H9 (cell line): ENCODE data around the gene DAPK2. TPM values are rescaled to one million over a fixed set of nuclear protein-coding genes. Genes with fewer than 3 reads are reported as not detected.
A peak's percentile ranks its signal among the peaks of the same experiment; 100 is the strongest.

Source experiments
- DNase-seq: peaks from one replicate; pipeline ENCODE4 v3.0.0-alpha.2; 2017
- H2AFZ ChIP-seq: one replicate; pipeline ENCODE4 v1.6.1; 2013; ENCODE audit warnings: mild to moderate bottlenecking, low read length, control low read depth, moderate library complexity
- H2AK5ac ChIP-seq: 2 replicates; pipeline ENCODE4 v1.6.1; 2013; ENCODE audit warnings: low read length, control low read depth, mixed read lengths; ENCODE audit not compliant: insufficient read length
- H2BK120ac ChIP-seq: one replicate; pipeline ENCODE4 v1.6.1; 2013; ENCODE audit warnings: low read depth, mild to moderate bottlenecking, low read length, control low read depth, inconsistent platforms; ENCODE audit not compliant: poor library complexity, severe bottlenecking
- H2BK12ac ChIP-seq: 2 replicates; pipeline ENCODE4 v1.6.1; 2013; ENCODE audit warnings: low read length, control low read depth, mixed read lengths, low read depth; ENCODE audit not compliant: insufficient read length
- H2BK15ac ChIP-seq: 2 replicates; pipeline ENCODE4 v1.6.1; 2013; ENCODE audit warnings: low read depth, low read length, control low read depth
- H2BK20ac ChIP-seq: one replicate; pipeline ENCODE4 v1.6.1; 2013; ENCODE audit warnings: low read depth, mild to moderate bottlenecking, low read length, control low read depth, inconsistent platforms; ENCODE audit not compliant: poor library complexity, severe bottlenecking
- H2BK5ac ChIP-seq: 2 replicates; pipeline ENCODE4 v1.6.1; 2013; ENCODE audit warnings: low read length, control low read depth, mixed read lengths; ENCODE audit not compliant: insufficient read length
- H3K14ac ChIP-seq: 2 replicates; pipeline ENCODE4 v1.6.1; 2013; ENCODE audit warnings: low read length, control low read depth; ENCODE audit not compliant: insufficient read depth
- H3K18ac ChIP-seq: 2 replicates; pipeline ENCODE4 v1.6.1; 2013; ENCODE audit warnings: low read depth, mild to moderate bottlenecking, mixed read lengths, low read length, control low read depth; ENCODE audit not compliant: insufficient read length
- H3K23ac ChIP-seq: 2 replicates; pipeline ENCODE4 v1.6.1; 2013; ENCODE audit warnings: low read length, control low read depth, mixed read lengths, low read depth; ENCODE audit not compliant: insufficient read length
- H3K23me2 ChIP-seq: 2 replicates; pipeline ENCODE4 v1.6.1; 2013; ENCODE audit warnings: low read depth, mild to moderate bottlenecking, mixed read lengths, low read length, control low read depth; ENCODE audit not compliant: insufficient read length, poor library complexity, severe bottlenecking
- H3K27ac ChIP-seq: 2 replicates; pipeline ENCODE4 v1.5.1; 2013; ENCODE audit warnings: low read length, control low read depth, mixed read lengths, low read depth; ENCODE audit not compliant: insufficient read length
- H3K27me3 ChIP-seq: 2 replicates; pipeline ENCODE4 v1.6.1; 2013; ENCODE audit warnings: low read length, control low read depth, inconsistent platforms; ENCODE audit not compliant: insufficient read depth
- H3K4ac ChIP-seq: 2 replicates; pipeline ENCODE4 v1.6.1; 2013; ENCODE audit warnings: low read depth, mild to moderate bottlenecking, control low read depth, inconsistent platforms, low read length, moderate library complexity
- H3K4me1 ChIP-seq: 2 replicates; pipeline ENCODE4 v1.6.1; 2013; ENCODE audit warnings: low read length, control low read depth, inconsistent platforms; ENCODE audit not compliant: insufficient read depth
- H3K4me2 ChIP-seq: 2 replicates; pipeline ENCODE4 v1.6.1; 2013; ENCODE audit warnings: low read length, control low read depth, mixed read lengths; ENCODE audit not compliant: insufficient read length, insufficient read depth
- H3K56ac ChIP-seq: 2 replicates; pipeline ENCODE4 v1.6.1; 2013; ENCODE audit warnings: low read depth, mild to moderate bottlenecking, mixed read lengths, low read length, control low read depth; ENCODE audit not compliant: insufficient read length
- H3K79me1 ChIP-seq: 2 replicates; pipeline ENCODE4 v1.6.1; 2013; ENCODE audit warnings: low read depth, mild to moderate bottlenecking, moderate library complexity, low read length, control low read depth, inconsistent platforms; ENCODE audit not compliant: insufficient read depth, poor library complexity, severe bottlenecking
- H3K79me2 ChIP-seq: 2 replicates; pipeline ENCODE4 v1.6.1; 2013; ENCODE audit warnings: low read length, control low read depth, inconsistent platforms; ENCODE audit not compliant: insufficient read depth
- H3K9ac ChIP-seq: 2 replicates; pipeline ENCODE4 v1.6.1; 2013; ENCODE audit warnings: low read length, control low read depth, mixed read lengths; ENCODE audit not compliant: insufficient read length; ENCODE audit errors: extremely low read depth
- H3K9me3 ChIP-seq: one replicate; pipeline ENCODE4 v1.6.1; 2013; ENCODE audit warnings: low read depth, low read length, inconsistent platforms; ENCODE audit not compliant: control insufficient read depth
- H3T11ph ChIP-seq: one replicate; pipeline ENCODE4 v1.6.1; 2013; ENCODE audit warnings: mild to moderate bottlenecking, low read length, control low read depth, inconsistent platforms
- H4K20me1 ChIP-seq: one replicate; pipeline ENCODE4 v1.6.1; 2013; ENCODE audit not compliant: control insufficient read depth, insufficient read length, insufficient read depth
- H4K5ac ChIP-seq: 2 replicates; pipeline ENCODE4 v1.6.1; 2013; ENCODE audit warnings: low read depth, mild to moderate bottlenecking, mixed read lengths, low read length, control low read depth; ENCODE audit not compliant: insufficient read length
- H4K8ac ChIP-seq: replicated peaks from 2 replicates; pipeline ENCODE4 v1.6.1; 2013; ENCODE audit warnings: low read length, control low read depth, mixed read lengths, low read depth; ENCODE audit not compliant: insufficient read length
- H4K91ac ChIP-seq: 2 replicates; pipeline ENCODE4 v1.6.1; 2013; ENCODE audit warnings: low read depth, mild to moderate bottlenecking, moderate library complexity, mixed read lengths, low read length, control low read depth; ENCODE audit not compliant: insufficient read length
- H3K27ac Mint-ChIP-seq, 3 experiments: 2 replicates in 2 of 3; 3 replicates in 1 of 3; pipeline ENCODE4 v1.8.0; 2020 to 2021; ENCODE audit warnings: mixed read lengths in 3 of 3, mild to moderate bottlenecking in 1 of 3, moderate library complexity in 1 of 3
- H3K27me3 Mint-ChIP-seq: 2 replicates; pipeline ENCODE4 v1.8.0; 2021; ENCODE audit warnings: low read depth, mild to moderate bottlenecking, moderate library complexity, mixed read lengths
- H3K36me3 Mint-ChIP-seq, 3 experiments: 2 replicates in 2 of 3; 3 replicates in 1 of 3; pipeline ENCODE4 v1.8.0; 2020 to 2021; ENCODE audit warnings: low read depth in 3 of 3, mixed read lengths in 3 of 3; ENCODE audit not compliant: insufficient read depth in 1 of 3
- H3K4me1 Mint-ChIP-seq, 2 experiments: 2 replicates each; pipeline ENCODE4 v1.8.0; 2020; ENCODE audit warnings: mixed read lengths in 2 of 2
- H3K4me3 Mint-ChIP-seq, 2 experiments: 2 replicates in 1 of 2; 3 replicates in 1 of 2; pipeline ENCODE4 v1.8.0; 2020 to 2021; ENCODE audit warnings: mild to moderate bottlenecking in 2 of 2, mixed read lengths in 2 of 2, moderate library complexity in 1 of 2
- H3K9me3 Mint-ChIP-seq, 2 experiments: 2 replicates in 1 of 2; 3 replicates in 1 of 2; pipeline ENCODE4 v1.8.0; 2020; ENCODE audit warnings: mild to moderate bottlenecking in 2 of 2, mixed read lengths in 2 of 2, moderate library complexity in 1 of 2
- WGBS: extraction: QIAGEN DNeasy Blood & Tissue Kit; methylation state at CpG from one replicate; pipeline ENCODE4 v1.1.7; 2013; ENCODE audit warnings: missing lambda C conversion rate, low lambda C conversion rate, mixed read lengths; ENCODE audit not compliant: insufficient read length; ENCODE audit errors: extremely low coverage; 5-methylcytosine and 5-hydroxymethylcytosine counted together
- total RNA-seq: library from RNA; stranded (reverse); gene quantifications from 2 replicates; pipeline ENCODE4 v1.2.1, GENCODE V29; 2021
- TF ChIP-seq, protein P1 (sequence below): fragments of 200-600 bp; sonication (generic); conservative IDR thresholded peaks from 3 replicates; pipeline ENCODE4 v1.8.0; 2021; ENCODE audit warnings: antibody characterized with exemption, mild to moderate bottlenecking

DAPK2 gene
- total RNA-seq, 1 experiment from 2014 or later = 3.5 TPM

DNA sequence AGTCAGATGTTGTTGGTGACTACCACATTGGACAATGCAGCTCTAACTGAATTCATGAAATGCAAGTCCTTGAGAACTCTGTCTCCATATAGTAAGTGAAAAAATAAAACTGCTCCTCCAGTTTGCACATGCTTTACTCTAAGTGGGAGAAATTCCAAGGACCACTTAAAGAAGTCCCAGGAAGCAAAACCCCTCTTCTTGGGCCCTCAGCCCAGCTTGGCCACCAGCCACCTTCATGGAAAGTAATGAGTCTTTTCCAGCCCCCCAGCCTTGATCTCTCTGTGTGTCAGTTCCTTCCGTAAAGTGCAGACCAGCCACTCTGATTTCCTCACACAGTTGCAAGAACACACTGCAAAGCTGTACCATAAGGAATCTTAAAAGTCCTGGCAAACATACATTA, 34.5 kb downstream of the DAPK2 start:
- Mint-ChIP-seq H3K4me1 (peaks cover 18 to 25% of the 10 kb centered on the region in 2 experiments), H3K36me3 (no peaks in the 10 kb centered on the region), H3K4me3 (no peak overlapping the region), H3K9me3 (no peaks in the 10 kb centered on the region), H3K27ac (peak overlapping the region in 1 of 3 experiments; percentile 82; a peak in 2 of 7 replicates), H3K27me3 (no peaks in the 10 kb centered on the region; the same call in 1 of the 2 replicates)
- no peak overlapping the region for H2BK20ac ChIP-seq
- no peaks in the 10 kb centered on the region for H3K79me2 ChIP-seq
- no peak overlapping the region for H2BK12ac ChIP-seq
- no peak overlapping the region for H2BK15ac ChIP-seq
- no peak for DNase-seq
- no peaks in the 10 kb centered on the region for H3K79me1 ChIP-seq
- no peaks in the 10 kb centered on the region for H3K27me3 ChIP-seq
- no peak overlapping the region for H3K4ac ChIP-seq
- H3K27ac ChIP-seq = no peak overlapping the region
- H3K23me2 ChIP-seq = no peaks in the 10 kb centered on the region
- no peak overlapping the region for H4K91ac ChIP-seq
- H4K8ac ChIP-seq = no peak overlapping the region
- peak overlapping the region; percentile 49 for H2BK5ac ChIP-seq
- H3K9me3 ChIP-seq = no peaks in the 10 kb centered on the region
- no peak overlapping the region for H2BK120ac ChIP-seq
- no peaks in the 10 kb centered on the region for H4K20me1 ChIP-seq
- H3T11ph ChIP-seq = no peak overlapping the region
- no peak overlapping the region for H3K18ac ChIP-seq
- no peak overlapping the region for H4K5ac ChIP-seq
- H2AFZ ChIP-seq = no peak overlapping the region
- TF ChIP-seq, protein P1, sequence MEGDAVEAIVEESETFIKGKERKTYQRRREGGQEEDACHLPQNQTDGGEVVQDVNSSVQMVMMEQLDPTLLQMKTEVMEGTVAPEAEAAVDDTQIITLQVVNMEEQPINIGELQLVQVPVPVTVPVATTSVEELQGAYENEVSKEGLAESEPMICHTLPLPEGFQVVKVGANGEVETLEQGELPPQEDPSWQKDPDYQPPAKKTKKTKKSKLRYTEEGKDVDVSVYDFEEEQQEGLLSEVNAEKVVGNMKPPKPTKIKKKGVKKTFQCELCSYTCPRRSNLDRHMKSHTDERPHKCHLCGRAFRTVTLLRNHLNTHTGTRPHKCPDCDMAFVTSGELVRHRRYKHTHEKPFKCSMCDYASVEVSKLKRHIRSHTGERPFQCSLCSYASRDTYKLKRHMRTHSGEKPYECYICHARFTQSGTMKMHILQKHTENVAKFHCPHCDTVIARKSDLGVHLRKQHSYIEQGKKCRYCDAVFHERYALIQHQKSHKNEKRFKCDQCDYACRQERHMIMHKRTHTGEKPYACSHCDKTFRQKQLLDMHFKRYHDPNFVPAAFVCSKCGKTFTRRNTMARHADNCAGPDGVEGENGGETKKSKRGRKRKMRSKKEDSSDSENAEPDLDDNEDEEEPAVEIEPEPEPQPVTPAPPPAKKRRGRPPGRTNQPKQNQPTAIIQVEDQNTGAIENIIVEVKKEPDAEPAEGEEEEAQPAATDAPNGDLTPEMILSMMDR = no peak
- no CpG with 5 or more reads among the region's 1 CpG for WGBS
- H3K14ac ChIP-seq = no peak overlapping the region
- H3K4me1 ChIP-seq = no peaks in the 10 kb centered on the region
- H2AK5ac ChIP-seq = no peak overlapping the region
- H3K23ac ChIP-seq = no peak overlapping the region
- no peak overlapping the region for H3K56ac ChIP-seq
- no peak overlapping the region for H3K4me2 ChIP-seq
- H3K9ac ChIP-seq = no peak overlapping the region
